ENCODE measurements around the gene CLK2.
A peak's percentile ranks its signal among the peaks of the same experiment; 100 is the strongest.

- TF ChIP-seq CTCF (IDR thresholded peaks at IDR 0.05) (peak in 1 of 3 experiments; percentile 13), EP300 (IDR thresholded peaks at IDR 0.05) (no peak)
Observed at GRCh38 chr1:155320661-155321617, 47.6 kb upstream of the CLK2 start, which contains the start of gene RUSC1.

All from esophagus muscularis mucosa (tissue), 3 donors.